Spleen (tissue), 11 donors: ENCODE measurements around the gene TSKU. TPM values are rescaled to one million over a fixed set of nuclear protein-coding genes. Genes with fewer than 3 reads are reported as not detected.
A peak's percentile ranks its signal among the peaks of the same experiment; 100 is the strongest.

Source experiments
- DNase-seq: peaks from one replicate; pipeline ENCODE4 v3.0.0-alpha.2; 2020
- H3K27ac ChIP-seq, 8 donors: fragments of 200-600 bp; sonication (generic) in 7 of 8; 1 replicate in 4 of 8; 2 replicates in 4 of 8; pipeline versions ENCODE4 v1.5.0 to v1.8.0; 2016 to 2021; ENCODE audit warnings: inconsistent platforms in 4 of 8, mild to moderate bottlenecking in 4 of 8, moderate library complexity in 1 of 8
- H3K27me3 ChIP-seq, 7 donors: fragments of 200-600 bp; sonication (generic) in 6 of 7; replicated peaks in 1 of 7; 1 replicate in 4 of 7; 2 replicates in 3 of 7; pipeline versions ENCODE4 v1.5.0 to v1.8.0; 2016 to 2021; ENCODE audit warnings: inconsistent platforms in 3 of 7, mild to moderate bottlenecking in 1 of 7
- H3K36me3 ChIP-seq, 6 donors: fragments of 200-600 bp; sonication (generic) in 5 of 6; 1 replicate in 4 of 6; 2 replicates in 2 of 6; pipeline versions ENCODE4 v1.5.0 to v1.8.0; 2016 to 2021; ENCODE audit warnings: inconsistent platforms in 2 of 6
- H3K4me1 ChIP-seq, 6 donors: fragments of 200-600 bp; sonication (generic) in 5 of 6; 1 replicate in 3 of 6; 2 replicates in 3 of 6; pipeline versions ENCODE4 v1.5.0 to v1.8.0; 2016 to 2021; ENCODE audit warnings: inconsistent platforms in 3 of 6
- H3K4me3 ChIP-seq, 8 donors: fragments of 200-600 bp; sonication (generic) in 7 of 8; 1 replicate in 4 of 8; 2 replicates in 4 of 8; pipeline versions ENCODE4 v1.5.0 to v1.8.0; 2016 to 2021; ENCODE audit warnings: inconsistent platforms in 4 of 8, mild to moderate bottlenecking in 4 of 8, moderate library complexity in 2 of 8
- H3K9me3 ChIP-seq, 8 donors: fragments of 200-600 bp; sonication (generic) in 7 of 8; 1 replicate in 4 of 8; 2 replicates in 4 of 8; pipeline versions ENCODE4 v1.5.0 to v1.8.0; 2016 to 2021; ENCODE audit warnings: inconsistent platforms in 4 of 8
- POLR2A ChIP-seq, 3 donors: fragments of 450-650 bp; IDR thresholded peaks; one replicate each; pipeline ENCODE4 v1.5.1; 2017; ENCODE audit warnings: antibody characterized with exemption in 3 of 3, mild to moderate bottlenecking in 1 of 3
- POLR2AphosphoS5 ChIP-seq, 3 donors: sonication (generic); formaldehyde crosslinking; IDR thresholded peaks; one replicate each; pipeline ENCODE4 v1.5.1; 2017; ENCODE audit warnings: antibody characterized with exemption in 3 of 3
- WGBS, 5 donors: extraction: QIAGEN DNeasy Blood & Tissue Kit in 3 of 5; methylation state at CpG; one replicate each; pipeline versions ENCODE4 v1.1.5 to v1.1.7; 2013 to 2018; 5-methylcytosine and 5-hydroxymethylcytosine counted together
- intact Hi-C: fragments of 100-400 bp; cut with DNase I; formaldehyde crosslinking; loops from one replicate; pipeline ENCODE4 v1.15.0; 2023; ENCODE audit warnings: low total_unique reads
- polyA plus RNA-seq, 3 donors: library from polyadenylated mRNA; stranded (reverse); fragments of 200-250 nt; gene quantifications; one replicate each; pipeline ENCODE4 v1.2.1, GENCODE V29; 2013
- total RNA-seq, 7 donors: library from RNA; depleted of rRNA in 3 of 7; stranded (reverse); fragments of >200 nt in 3 of 7; fragmentation: NEBNext Ultra II Directional in 4 of 7; extraction: Animal tissue kit (Norgen Biotek cat#: 25700) in 4 of 7; gene quantifications; one replicate each; pipeline versions ENCODE4 v1.1.0 to v1.2.1, GENCODE V29; 2016 to 2021
- TF ChIP-seq, protein P1 (sequence below), 11 experiments: fragments of 200-600 bp in 7 of 11; fragments of 450-650 bp in 4 of 11; sonication (generic) in 4 of 11; IDR thresholded peaks in 8 of 11; conservative IDR thresholded peaks in 3 of 11; 1 replicate in 7 of 11; 2 replicates in 4 of 11; pipeline versions ENCODE4 v1.4.0 to v1.8.0; 2016 to 2021; ENCODE audit warnings: antibody characterized with exemption in 11 of 11, inconsistent platforms in 4 of 11, mild to moderate bottlenecking in 1 of 11
- donor health status: healthy with polysubstance abuse.
- donor health status: DM: no; HTN: no; CAD: no; lungs with moderate emphysema.
- donor health status: DM: no; HTN: no; CAD: no.
- donor health status: Bipolar disorder and iron deficiency.
- donor health status: healthy.
- donor health status: DM: no; HTN: no; CAD: no.
- donor health status: DM: yes; HTN: yes; CAD: no.

TSKU gene
- total and polyA plus RNA-seq, 10 donors, result 1.1 to 18.6 (median 11.4) TPM

- Histone ChIP-seq H3K27me3 (no peaks in the 10 kb centered on the region), H3K27ac (peak overlapping the region in 7 of 8 donors; percentile 3 to 79 (median 45)), H3K4me1 (peaks cover 25 to 90% (median 65%) of the 10 kb centered on the region in 6 donors), H3K4me3 (no peak overlapping the region), H3K9me3 (peaks cover 0 to 12% (median 9%) of the 10 kb centered on the region in 8 donors), H3K36me3 (no peaks in the 10 kb centered on the region)
- TF ChIP-seq, protein P1, sequence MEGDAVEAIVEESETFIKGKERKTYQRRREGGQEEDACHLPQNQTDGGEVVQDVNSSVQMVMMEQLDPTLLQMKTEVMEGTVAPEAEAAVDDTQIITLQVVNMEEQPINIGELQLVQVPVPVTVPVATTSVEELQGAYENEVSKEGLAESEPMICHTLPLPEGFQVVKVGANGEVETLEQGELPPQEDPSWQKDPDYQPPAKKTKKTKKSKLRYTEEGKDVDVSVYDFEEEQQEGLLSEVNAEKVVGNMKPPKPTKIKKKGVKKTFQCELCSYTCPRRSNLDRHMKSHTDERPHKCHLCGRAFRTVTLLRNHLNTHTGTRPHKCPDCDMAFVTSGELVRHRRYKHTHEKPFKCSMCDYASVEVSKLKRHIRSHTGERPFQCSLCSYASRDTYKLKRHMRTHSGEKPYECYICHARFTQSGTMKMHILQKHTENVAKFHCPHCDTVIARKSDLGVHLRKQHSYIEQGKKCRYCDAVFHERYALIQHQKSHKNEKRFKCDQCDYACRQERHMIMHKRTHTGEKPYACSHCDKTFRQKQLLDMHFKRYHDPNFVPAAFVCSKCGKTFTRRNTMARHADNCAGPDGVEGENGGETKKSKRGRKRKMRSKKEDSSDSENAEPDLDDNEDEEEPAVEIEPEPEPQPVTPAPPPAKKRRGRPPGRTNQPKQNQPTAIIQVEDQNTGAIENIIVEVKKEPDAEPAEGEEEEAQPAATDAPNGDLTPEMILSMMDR (IDR thresholded peaks at IDR 0.05 in 8 of 11, conservative IDR thresholded peaks at IDR 0.05 in 3 of 11), result no peak
- TF ChIP-seq POLR2A (IDR thresholded peaks at IDR 0.05) (no peak), POLR2AphosphoS5 (IDR thresholded peaks at IDR 0.05) (no peak)
- DNase-seq, result peak; percentile 30
- intact Hi-C loops, result no loop called here
- 42 to 67% (median 59%) methylated on average over 6 of the region's 6 CpGs for WGBS, 5 donors
These were observed 12.3 kb upstream of the TSKU start for GRCh38 chr11:76770642-76771445.

DNA sequence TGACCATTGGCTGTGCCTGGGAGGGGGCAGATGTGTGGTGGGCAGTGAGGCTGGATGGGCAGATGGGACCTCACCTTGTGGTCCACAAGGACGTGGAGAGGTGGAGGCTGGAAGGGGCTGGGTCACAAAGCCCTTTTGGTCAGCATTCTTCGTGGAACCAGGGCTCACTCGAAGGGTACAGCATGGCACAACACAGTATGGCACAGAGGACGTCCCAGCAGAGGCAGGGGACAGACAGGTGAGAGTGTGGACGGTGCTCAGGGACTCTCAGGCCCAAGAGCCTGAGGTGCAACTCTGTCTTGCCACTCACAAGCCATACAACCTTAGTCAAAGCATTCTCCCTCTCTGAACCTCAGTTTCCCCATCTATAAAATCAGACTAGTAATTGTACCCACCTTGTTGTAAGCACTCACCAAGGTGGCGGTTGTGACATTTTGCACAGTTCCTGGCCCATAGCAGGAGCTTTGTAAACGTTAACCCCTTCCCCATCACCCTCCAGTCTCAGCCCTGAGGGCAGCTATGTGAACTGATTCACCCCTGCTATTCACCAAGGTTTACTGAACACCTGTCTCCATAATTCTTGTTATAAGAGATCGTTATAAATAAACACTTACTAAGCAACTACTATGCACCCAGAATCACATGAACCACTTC lies 11.6 kb upstream of the TSKU start:
- no peaks in the 10 kb centered on the region for H3K36me3 ChIP-seq
- no peaks in the 10 kb centered on the region for H3K27me3 ChIP-seq
- peak overlapping the region in 3 of 8 donors; percentile 45 to 79 (median 54) for H3K27ac ChIP-seq
- H3K4me3 ChIP-seq, result no peak overlapping the region
- TF ChIP-seq, protein P1 (IDR thresholded peaks at IDR 0.05 in 8 of 11, conservative IDR thresholded peaks at IDR 0.05 in 3 of 11), result no peak
- TF ChIP-seq POLR2AphosphoS5 (IDR thresholded peaks at IDR 0.05) (no peak), POLR2A (IDR thresholded peaks at IDR 0.05) (no peak)
- H3K4me1 ChIP-seq, result peaks cover 22 to 83% (median 59%) of the 10 kb centered on the region in 6 donors
- peaks cover 3 to 19% (median 16%) of the 10 kb centered on the region in 8 donors for H3K9me3 ChIP-seq
- 65 to 79% (median 74%) methylated on average over 8 of the region's 8 CpGs for WGBS, 5 donors
- intact Hi-C loops, result no loop called here
- DNase-seq, result peak; percentile 19

GRCh38 chr11:76772100-76772782 lies 10.9 kb upstream of the TSKU start:
- Histone ChIP-seq H3K36me3 (no peaks in the 10 kb centered on the region), H3K27ac (peak overlapping the region in 4 of 8 donors; percentile 15 to 79 (median 69)), H3K4me3 (no peak overlapping the region), H3K4me1 (peaks cover 19 to 76% (median 52%) of the 10 kb centered on the region in 6 donors), H3K27me3 (no peaks in the 10 kb centered on the region), H3K9me3 (peaks cover 4 to 26% (median 22%) of the 10 kb centered on the region in 8 donors)
- no peak for DNase-seq
- TF ChIP-seq POLR2AphosphoS5 (IDR thresholded peaks at IDR 0.05) (no peak), POLR2A (IDR thresholded peaks at IDR 0.05) (no peak)
- TF ChIP-seq, protein P1 (IDR thresholded peaks at IDR 0.05 in 8 of 11, conservative IDR thresholded peaks at IDR 0.05 in 3 of 11), result no peak
- intact Hi-C loops, result no loop called here
- 63 to 69% (median 68%) methylated on average over 7 of the region's 7 CpGs for WGBS, 5 donors
